HEK293 (cell line): ENCODE measurements around the gene ADRA1B.
"Not testable (repeated sequence)": the region's sequence is repeated elsewhere in the genome, so short reads cannot be mapped to it uniquely, and the experiment has no call there.

Source experiments
- CTCF ChIA-PET: fragments of 350-600 bp; formaldehyde crosslinking; extraction: SDS; loops from one replicate; lab custom pipeline; 2021; ENCODE audit warnings: antibody characterized with exemption; lab: Yijun Ruan, JAX
- POLR2A ChIA-PET: fragments of 300-600 bp; formaldehyde crosslinking; extraction: SDS; loops from one replicate; lab custom pipeline; 2020; ENCODE audit warnings: antibody characterized with exemption, inconsistent platforms; lab: Yijun Ruan, JAX
- H3K27ac ChIP-seq: fragments of 200-500 bp; sonication (Bioruptor generic); 2 replicates; pipeline ENCODE4 v1.5.1; 2014; ENCODE audit warnings: low read depth, low read length, control low read depth, inconsistent platforms; ENCODE audit errors: extremely low read depth
- H3K36me3 ChIP-seq, 2 experiments: fragments of 200-500 bp in 1 of 2; sonication (Bioruptor generic) in 1 of 2; 1 replicate in 1 of 2; 2 replicates in 1 of 2; pipeline ENCODE4 v1.5.1; 2014 to 2017; ENCODE audit warnings: inconsistent platforms in 2 of 2, low read length in 2 of 2; ENCODE audit not compliant: control insufficient read depth in 2 of 2, insufficient read depth in 1 of 2
- H3K4me1 ChIP-seq: fragments of 200-500 bp; sonication (Bioruptor generic); 2 replicates; pipeline ENCODE4 v1.5.1; 2014; ENCODE audit warnings: mild to moderate bottlenecking, low read length, inconsistent platforms; ENCODE audit not compliant: control insufficient read depth, insufficient read depth
- H3K4me3 ChIP-seq: 2 replicates; pipeline ENCODE4 v1.5.1; 2011; ENCODE audit warnings: low read depth, mild to moderate bottlenecking, control low read depth, low read length, moderate library complexity
- H3K9me3 ChIP-seq: fragments of 200-500 bp; sonication (Bioruptor generic); 2 replicates; pipeline ENCODE4 v1.5.1; 2014; ENCODE audit warnings: low read depth, low read length, inconsistent platforms; ENCODE audit not compliant: control insufficient read depth, insufficient read depth
- CTCF ChIP-seq: fragments of 450-650 bp; formaldehyde crosslinking; IDR thresholded peaks from 2 replicates; pipeline ENCODE4 v1.5.1; 2016; ENCODE audit warnings: missing biosample characterization, missing genetic modification characterization
- PBX3 ChIP-seq: sonication (generic); formaldehyde crosslinking; IDR thresholded peaks from 2 replicates; pipeline ENCODE4 v1.8.1; 2022; ENCODE audit warnings: mild to moderate bottlenecking, moderate library complexity, missing genetic modification reagents
- SP7 ChIP-seq: fragments of 450-650 bp; formaldehyde crosslinking; IDR thresholded peaks from 2 replicates; pipeline ENCODE4 v1.5.1; 2016; ENCODE audit warnings: missing biosample characterization, missing genetic modification characterization
- ZNF121 ChIP-seq: fragments of 450-650 bp; formaldehyde crosslinking; IDR thresholded peaks from 2 replicates; pipeline ENCODE4 v1.5.1; 2016; ENCODE audit warnings: missing biosample characterization, missing genetic modification characterization
- ZNF2 ChIP-seq: fragments of 450-650 bp; formaldehyde crosslinking; IDR thresholded peaks from 2 replicates; pipeline ENCODE4 v1.5.1; 2016; ENCODE audit warnings: missing biosample characterization, missing genetic modification characterization
- ZNF221 ChIP-seq: fragments of 450-650 bp; formaldehyde crosslinking; IDR thresholded peaks from 2 replicates; pipeline ENCODE4 v1.5.1; 2017; ENCODE audit warnings: missing biosample characterization, missing genetic modification characterization, borderline replicate concordance
- ZNF280C ChIP-seq: fragments of 450-650 bp; formaldehyde crosslinking; IDR thresholded peaks from 2 replicates; pipeline ENCODE4 v1.5.1; 2016; ENCODE audit warnings: missing biosample characterization, missing genetic modification characterization
- ZNF280D ChIP-seq: fragments of 450-650 bp; formaldehyde crosslinking; IDR thresholded peaks from 2 replicates; pipeline ENCODE4 v1.5.1; 2016; ENCODE audit warnings: missing biosample characterization, missing genetic modification characterization
- ZNF423 ChIP-seq: fragments of 450-650 bp; formaldehyde crosslinking; IDR thresholded peaks from 2 replicates; pipeline ENCODE4 v1.5.1; 2016; ENCODE audit warnings: missing biosample characterization, missing genetic modification characterization
- ZNF449 ChIP-seq: fragments of 450-650 bp; formaldehyde crosslinking; IDR thresholded peaks from 2 replicates; pipeline ENCODE4 v1.5.1; 2017; ENCODE audit warnings: missing biosample characterization, mild to moderate bottlenecking, missing genetic modification characterization, moderate library complexity
- ZNF555 ChIP-seq: fragments of 450-650 bp; formaldehyde crosslinking; conservative IDR thresholded peaks from 2 replicates; pipeline ENCODE4 v1.5.1; 2017; ENCODE audit warnings: missing biosample characterization, mild to moderate bottlenecking, missing genetic modification characterization, inconsistent platforms
- ZNF654 ChIP-seq: fragments of 450-650 bp; formaldehyde crosslinking; IDR thresholded peaks from 2 replicates; pipeline ENCODE4 v1.5.1; 2016; ENCODE audit warnings: low read depth, missing biosample characterization, missing genetic modification characterization
- ZNF777 ChIP-seq: fragments of 450-650 bp; formaldehyde crosslinking; IDR thresholded peaks from 2 replicates; pipeline ENCODE4 v1.5.1; 2017; ENCODE audit warnings: missing biosample characterization, missing genetic modification characterization, borderline replicate concordance
- ZNF792 ChIP-seq: fragments of 450-650 bp; formaldehyde crosslinking; IDR thresholded peaks from 2 replicates; pipeline ENCODE4 v1.5.1; 2016; ENCODE audit warnings: missing biosample characterization, missing genetic modification characterization
- ZSCAN4 ChIP-seq: fragments of 450-650 bp; formaldehyde crosslinking; IDR thresholded peaks from 2 replicates; pipeline ENCODE4 v1.5.1; 2017; ENCODE audit warnings: missing biosample characterization, missing genetic modification characterization

Gene ADRA1B

GRCh38 chr5:159965031-159965837 is 49.0 kb downstream of the ADRA1B start:
- CTCF ChIA-PET: interaction anchor here (0.6 to 2.3 kb wide), 6 partner anchors 15 to 696 kb away, joined by 3 to 12 read pairs (median 3); no protein-coding TSS in a partner anchor
- no peaks in the 10 kb centered on the region for H3K9me3 ChIP-seq
- POLR2A ChIA-PET: no interaction called here
- no peak overlapping the region for H3K27ac ChIP-seq
- H3K4me3 ChIP-seq: no peak overlapping the region
- no peaks in the 10 kb centered on the region for H3K36me3 ChIP-seq
- H3K4me1 ChIP-seq: no peaks in the 10 kb centered on the region; the same call in 1 of the 2 replicates
- peak; percentile 66 for TF ChIP-seq ZNF654 (tag by site-specific recombination)
- no peak for TF ChIP-seq PBX3 (CRISPR knock-in tag)
- TF ChIP-seq SP7: no peak
- TF ChIP-seq ZNF2 (tag by site-specific recombination): peak; percentile 63
- peak; percentile 49 for TF ChIP-seq CTCF (tag by site-specific recombination)
- no peak for TF ChIP-seq ZNF280C (tag by site-specific recombination)

- POLR2A ChIA-PET, H3K27ac ChIP-seq, H3K4me1 ChIP-seq, H3K9me3 ChIP-seq, H3K36me3 ChIP-seq, H3K4me3 ChIP-seq: not testable (repeated sequence)
- CTCF ChIA-PET: interaction anchor here (0.6 to 2.3 kb wide), 7 partner anchors 16 to 697 kb away, joined by 3 to 12 read pairs (median 3); no protein-coding TSS in a partner anchor
Observed at GRCh38 chr5:159965838-159966128, 49.5 kb downstream of the ADRA1B start.

- Histone ChIP-seq H3K4me1 (no peaks in the 10 kb centered on the region), H3K9me3 (no peaks in the 10 kb centered on the region), H3K36me3 (no peaks in the 10 kb centered on the region), H3K4me3 (no peak overlapping the region), H3K27ac (no peak overlapping the region)
- CTCF ChIA-PET: interaction anchor here (0.6 to 1.1 kb wide), 3 partner anchors 12 to 51 kb away, joined by 3 to 4 read pairs (median 3); no protein-coding TSS in a partner anchor
- POLR2A ChIA-PET: no interaction called here
- no peak for TF ChIP-seq ZNF423 (tag by site-specific recombination)
- no peak for TF ChIP-seq ZNF121 (tag by site-specific recombination)
- TF ChIP-seq ZNF555 (tag by site-specific recombination): no peak
- TF ChIP-seq ZNF449 (tag by site-specific recombination): no peak
- TF ChIP-seq ZNF280D (tag by site-specific recombination): no peak
- TF ChIP-seq ZNF221 (tag by site-specific recombination): no peak
- no peak for TF ChIP-seq ZNF777 (tag by site-specific recombination)
- no peak for TF ChIP-seq CTCF (tag by site-specific recombination)
- TF ChIP-seq ZSCAN4 (tag by site-specific recombination): no peak
- TF ChIP-seq ZNF792 (tag by site-specific recombination): no peak
Observed at GRCh38 chr5:159969966-159970365, 53.7 kb downstream of the ADRA1B start.
